ENCODE measurements around the gene NPAS3.

DNA sequence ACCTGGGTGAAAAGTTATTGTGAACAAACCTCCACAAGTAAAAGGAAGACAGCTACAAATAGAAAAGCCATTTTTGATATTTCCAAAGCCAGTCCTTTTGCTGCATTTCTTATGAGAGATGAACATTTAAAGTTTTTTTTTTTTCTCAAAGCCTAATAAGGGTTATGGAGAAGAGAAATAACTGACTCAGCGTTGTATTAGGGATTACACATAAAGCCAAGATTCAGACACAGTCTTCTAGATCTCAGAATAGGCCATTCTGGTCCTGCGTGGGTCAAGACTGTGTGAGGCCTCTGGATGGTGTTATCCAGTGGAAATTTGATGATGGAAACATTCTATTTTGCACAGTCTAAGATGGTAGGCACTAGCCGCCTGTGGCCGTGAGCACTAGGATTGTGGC, 552.4 kb downstream of the NPAS3 start:
- TF ChIP-seq POLR2AphosphoS5 (IDR thresholded peaks at IDR 0.05; ENCODE audit: borderline replicate concordance, low read depth, low read length) = no peak
- no peak for TF ChIP-seq EZH2 (IDR thresholded peaks at IDR 0.05)
- TF ChIP-seq FOXP2 (optimal IDR thresholded peaks at IDR 0.05; ENCODE audit: control extremely low read depth, extremely low read length, insufficient read depth) = no peak
